GM23338 (cell line): ENCODE measurements around the gene PNPLA3.

Experiments used
- CREB1 ChIP-seq: fragments of 250-450 bp; sonication (Bioruptor Pico); IDR thresholded peaks from 2 replicates; pipeline ENCODE4 v1.5.0; 2020; ENCODE audit warnings: low read depth, mild to moderate bottlenecking, moderate library complexity
- CTCF ChIP-seq, 2 experiments: fragments of 200-600 bp in 1 of 2; sonication (generic) in 1 of 2; conservative IDR thresholded peaks; 2 replicates each; pipeline versions ENCODE4 v1.5.1 to v1.6.1; 2016 to 2017; ENCODE audit warnings: antibody characterized with exemption in 2 of 2, low read depth in 2 of 2, mild to moderate bottlenecking in 2 of 2, moderate library complexity in 1 of 2
- ETS1 ChIP-seq: IDR thresholded peaks from 2 replicates; pipeline ENCODE4 v1.6.1; 2016; ENCODE audit warnings: antibody characterized with exemption
- EZH2 ChIP-seq: fragments of 200-600 bp; sonication (generic); IDR thresholded peaks from one replicate; pipeline ENCODE4 v1.8.0; 2017; ENCODE audit warnings: antibody characterized with exemption, mild to moderate bottlenecking, low read depth; ENCODE audit not compliant: unreplicated experiment
- EZH2phosphoT487 ChIP-seq: fragments of 200-600 bp; sonication (generic); IDR thresholded peaks from one replicate; pipeline ENCODE4 v1.8.1; 2018; ENCODE audit warnings: antibody characterized with exemption; ENCODE audit not compliant: unreplicated experiment
- NANOG ChIP-seq: IDR thresholded peaks from 2 replicates; pipeline ENCODE4 v1.6.1; 2016; ENCODE audit warnings: antibody characterized with exemption, borderline replicate concordance
- POLR2AphosphoS5 ChIP-seq: IDR thresholded peaks from 2 replicates; pipeline ENCODE4 v1.6.1; 2016; ENCODE audit warnings: antibody characterized with exemption, low read depth
- REST ChIP-seq: IDR thresholded peaks from one replicate; pipeline ENCODE4 v1.6.1; 2018; ENCODE audit warnings: antibody characterized with exemption; ENCODE audit not compliant: unreplicated experiment
- STAT1 ChIP-seq: IDR thresholded peaks from one replicate; pipeline ENCODE4 v1.6.1; 2016; ENCODE audit warnings: antibody characterized with exemption; ENCODE audit not compliant: unreplicated experiment
- ZNF114 ChIP-seq: fragments of 250-450 bp; sonication (Bioruptor Pico); IDR thresholded peaks from 2 replicates; pipeline ENCODE4 v1.5.0; 2020; ENCODE audit warnings: mild to moderate bottlenecking, moderate library complexity
- ZNF331 ChIP-seq: fragments of 250-450 bp; sonication (Bioruptor Pico); IDR thresholded peaks from 2 replicates; pipeline ENCODE4 v1.5.0; 2020; ENCODE audit warnings: low read depth, mild to moderate bottlenecking, moderate library complexity
- ZNF462 ChIP-seq: fragments of 250-450 bp; sonication (Bioruptor Pico); IDR thresholded peaks from 2 replicates; pipeline ENCODE4 v1.5.0; 2020; ENCODE audit warnings: mild to moderate bottlenecking, moderate library complexity

GRCh38 chr22:43911351-43911750, 12.3 kb upstream of the PNPLA3 start:
- TF ChIP-seq CTCF (conservative IDR thresholded peaks at IDR 0.05; ENCODE audit: low read depth in 2 of 2) (no peak), POLR2AphosphoS5 (no peak), ETS1 (no peak), EZH2phosphoT487 (no peak), REST (no peak), CREB1 (no peak), NANOG (no peak), EZH2 (no peak), ZNF462 (CRISPR knock-in tag) (no peak), ZNF114 (CRISPR knock-in tag) (no peak), ZNF331 (CRISPR knock-in tag) (no peak), STAT1 (no peak)
